CD4-positive, alpha-beta memory T cell (primary cell): ENCODE data around the gene SNX19. TPM values are rescaled to one million over a fixed set of nuclear protein-coding genes. Genes with fewer than 3 reads are reported as not detected.
A peak's percentile ranks its signal among the peaks of the same experiment; 100 is the strongest.

Source experiments
- CTCF ChIA-PET: fragments of 350-600 bp; sonication (Branson Sonifier 250); formaldehyde crosslinking; loops from one replicate; lab custom pipeline; 2021; ENCODE audit warnings: inconsistent platforms; ENCODE audit not compliant: partially characterized antibody; lab: Charles Lee
- POLR2A ChIA-PET: fragments of 350-600 bp; sonication (Branson Sonifier 250); formaldehyde crosslinking; loops from one replicate; lab custom pipeline; 2021; ENCODE audit not compliant: partially characterized antibody; lab: Charles Lee
- DNase-seq, 5 donors: peaks; one replicate each; pipeline versions ENCODE4 v3.0.0 to v3.0.0-alpha.2; 2020 to 2022; ENCODE audit warnings: mixed read lengths in 1 of 5
- H3K27ac ChIP-seq: one replicate; pipeline ENCODE4 v1.7.0; 2013; ENCODE audit warnings: low read depth, low read length
- H3K27me3 ChIP-seq: 2 replicates; pipeline ENCODE4 v1.7.0; 2013; ENCODE audit warnings: mild to moderate bottlenecking, low read length, moderate library complexity; ENCODE audit not compliant: insufficient read depth
- H3K36me3 ChIP-seq: 2 replicates; pipeline ENCODE4 v1.7.0; 2013; ENCODE audit warnings: mild to moderate bottlenecking, low read length, moderate library complexity; ENCODE audit not compliant: insufficient read depth
- H3K4me1 ChIP-seq: 2 replicates; pipeline ENCODE4 v1.7.0; 2013; ENCODE audit warnings: mild to moderate bottlenecking, low read length, moderate library complexity; ENCODE audit not compliant: insufficient read depth
- H3K4me3 ChIP-seq, 2 donors: one replicate each; pipeline ENCODE4 v1.7.0; 2013; ENCODE audit warnings: low read length in 2 of 2, mild to moderate bottlenecking in 1 of 2
- H3K9me3 ChIP-seq, 2 donors: one replicate each; pipeline ENCODE4 v1.7.0; 2013; ENCODE audit warnings: low read length in 2 of 2, control low read depth in 1 of 2; ENCODE audit not compliant: control insufficient read depth in 1 of 2
- H3K27ac Mint-ChIP-seq, 7 donors: one replicate each; pipeline ENCODE4 v1.8.0; 2020 to 2021; ENCODE audit warnings: mixed read lengths in 7 of 7, mild to moderate bottlenecking in 6 of 7, inconsistent platforms in 3 of 7, moderate library complexity in 3 of 7
- H3K27me3 Mint-ChIP-seq, 2 donors: one replicate each; pipeline ENCODE4 v1.8.0; 2020 to 2021; ENCODE audit warnings: mixed read lengths in 2 of 2
- H3K36me3 Mint-ChIP-seq, 2 donors: one replicate each; pipeline ENCODE4 v1.8.0; 2020 to 2021; ENCODE audit warnings: mixed read lengths in 2 of 2, inconsistent platforms in 1 of 2, mild to moderate bottlenecking in 1 of 2
- H3K4me1 Mint-ChIP-seq, 4 donors: one replicate each; pipeline ENCODE4 v1.8.0; 2020 to 2021; ENCODE audit warnings: mixed read lengths in 4 of 4, mild to moderate bottlenecking in 1 of 4
- H3K4me3 Mint-ChIP-seq, 8 donors: one replicate each; pipeline ENCODE4 v1.8.0; 2020 to 2021; ENCODE audit warnings: mixed read lengths in 8 of 8, mild to moderate bottlenecking in 7 of 8, moderate library complexity in 6 of 8, inconsistent platforms in 3 of 8
- H3K9me3 Mint-ChIP-seq, 8 donors: one replicate each; pipeline ENCODE4 v1.8.0; 2020 to 2021; ENCODE audit warnings: mixed read lengths in 8 of 8, mild to moderate bottlenecking in 5 of 8, inconsistent platforms in 3 of 8, moderate library complexity in 1 of 8
- intact Hi-C: fragments of 100-400 bp; cut with micrococcal nuclease; formaldehyde crosslinking; loops from one replicate; pipeline ENCODE4 v1.15.1; 2023
- polyA plus RNA-seq, 2 donors: library from polyadenylated mRNA; unstranded; fragments of 300-500 nt; fragmentation: Illumina TruSeq; gene quantifications; one replicate each; pipeline ENCODE4 v1.2.3, GENCODE V29; 2021
- total RNA-seq, 2 experiments: library from RNA; stranded (reverse); gene quantifications; one replicate each; pipeline ENCODE4 v1.2.3, GENCODE V29; 2021

Gene SNX19
- total and polyA plus RNA-seq, 4 experiments from 2014 or later = 21.4 to 94.2 (median 57.1) TPM

GRCh38 chr11:130868721-130869390 lies 47.4 kb downstream of the SNX19 start:
- peaks cover 10% of the 10 kb centered on the region for H3K36me3 ChIP-seq
- intact Hi-C loops = no loop called here
- peak overlapping the region in 1 of 7 donors; percentile 55 for H3K27ac Mint-ChIP-seq
- H3K9me3 Mint-ChIP-seq = no peaks in the 10 kb centered on the region
- no peaks in the 10 kb centered on the region for H3K9me3 ChIP-seq
- H3K4me3 Mint-ChIP-seq = no peak overlapping the region
- no peaks in the 10 kb centered on the region for H3K27me3 Mint-ChIP-seq
- H3K4me1 Mint-ChIP-seq = peaks cover 0 to 4% (median 1%) of the 10 kb centered on the region in 4 donors
- ChIA-PET CTCF (interaction anchor here (1.0 to 3.5 kb wide), 7 partner anchors 6 to 437 kb away, joined by 3 to 17 read pairs (median 3); partner anchors contain the start of gene SNX19), POLR2A (no interaction called here)
- H3K27ac ChIP-seq = no peak overlapping the region
- H3K4me1 ChIP-seq = no peaks in the 10 kb centered on the region
- H3K4me3 ChIP-seq = no peak overlapping the region
- DNase-seq = no peak
- H3K27me3 ChIP-seq = no peaks in the 10 kb centered on the region
- peaks cover 14 to 37% of the 10 kb centered on the region in 2 donors for H3K36me3 Mint-ChIP-seq

GRCh38 chr11:130868086-130868710 lies 48.1 kb downstream of the SNX19 start:
- Mint-ChIP-seq H3K27me3 (no peaks in the 10 kb centered on the region), H3K36me3 (peaks cover 14 to 34% of the 10 kb centered on the region in 2 donors), H3K9me3 (no peaks in the 10 kb centered on the region), H3K27ac (peak overlapping the region in 1 of 7 donors; percentile 55), H3K4me3 (no peak overlapping the region), H3K4me1 (peaks cover 0 to 4% (median 1%) of the 10 kb centered on the region in 4 donors)
- Histone ChIP-seq H3K4me3 (no peak overlapping the region), H3K9me3 (no peaks in the 10 kb centered on the region), H3K27ac (no peak overlapping the region), H3K27me3 (no peaks in the 10 kb centered on the region), H3K36me3 (peaks cover 10% of the 10 kb centered on the region), H3K4me1 (no peaks in the 10 kb centered on the region)
- DNase-seq = no peak
- ChIA-PET POLR2A (no interaction called here), CTCF (interaction anchor here (0.9 to 1.5 kb wide), 5 partner anchors 9 to 437 kb away, joined by 3 to 6 read pairs (median 3); no protein-coding TSS in a partner anchor)
- intact Hi-C loops = no loop called here

- Histone ChIP-seq H3K9me3 (no peaks in the 10 kb centered on the region), H3K4me3 (no peak overlapping the region), H3K4me1 (peaks cover 6% of the 10 kb centered on the region), H3K27me3 (no peaks in the 10 kb centered on the region), H3K27ac (no peak overlapping the region), H3K36me3 (peaks cover 6% of the 10 kb centered on the region)
- Mint-ChIP-seq H3K4me3 (no peak overlapping the region), H3K4me1 (peaks cover 4 to 8% (median 6%) of the 10 kb centered on the region in 4 donors), H3K36me3 (peaks cover 11 to 26% of the 10 kb centered on the region in 2 donors), H3K27me3 (no peaks in the 10 kb centered on the region), H3K27ac (no peak overlapping the region), H3K9me3 (no peaks in the 10 kb centered on the region)
- CTCF ChIA-PET = interaction anchor here (1.1 to 1.7 kb wide), 5 partner anchors 14 to 436 kb away, joined by 3 to 6 read pairs (median 3); partner anchors contain the start of gene SNX19
- POLR2A ChIA-PET = no interaction called here
- intact Hi-C loops = no loop called here
- no peak for DNase-seq
Measured at GRCh38 chr11:130866831-130867230, 49.4 kb downstream of the SNX19 start.

- ChIA-PET CTCF (no interaction called here), POLR2A (no interaction called here)
- no peak for DNase-seq
- Histone ChIP-seq H3K9me3 (no peaks in the 10 kb centered on the region), H3K4me1 (peaks cover 9% of the 10 kb centered on the region), H3K4me3 (no peak overlapping the region), H3K36me3 (no peaks in the 10 kb centered on the region), H3K27ac (no peak overlapping the region), H3K27me3 (no peaks in the 10 kb centered on the region)
- Mint-ChIP-seq H3K27ac (no peak overlapping the region), H3K4me1 (peaks cover 4 to 11% (median 6%) of the 10 kb centered on the region in 4 donors), H3K4me3 (no peak overlapping the region), H3K9me3 (no peaks in the 10 kb centered on the region), H3K27me3 (no peaks in the 10 kb centered on the region), H3K36me3 (peaks cover under 1 to 15% of the 10 kb centered on the region in 2 donors)
- intact Hi-C loops = no loop called here
Measured at GRCh38 chr11:130865774-130866114, 50.5 kb downstream of the SNX19 start.

- Histone ChIP-seq H3K27ac (no peak overlapping the region), H3K27me3 (no peaks in the 10 kb centered on the region), H3K9me3 (no peaks in the 10 kb centered on the region), H3K36me3 (no peaks in the 10 kb centered on the region), H3K4me1 (peaks cover 9% of the 10 kb centered on the region), H3K4me3 (no peak overlapping the region)
- Mint-ChIP-seq H3K27ac (peak overlapping the region in 1 of 7 donors; percentile 60), H3K9me3 (no peaks in the 10 kb centered on the region), H3K4me3 (no peak overlapping the region), H3K36me3 (peaks cover 0 to 14% of the 10 kb centered on the region in 2 donors), H3K27me3 (no peaks in the 10 kb centered on the region), H3K4me1 (peaks cover 4 to 11% (median 6%) of the 10 kb centered on the region in 4 donors)
- ChIA-PET CTCF (interaction anchor here (5.0 to 8.9 kb wide), 2 partner anchors 13 to 431 kb away, joined by 32 to 182 read pairs; no protein-coding TSS in a partner anchor), POLR2A (no interaction called here)
- DNase-seq = no peak
- intact Hi-C loops = no loop called here
Measured at GRCh38 chr11:130865091-130865773, 51.0 kb downstream of the SNX19 start.

GRCh38 chr11:130861902-130862860 lies 54.1 kb downstream of the SNX19 start:
- Mint-ChIP-seq H3K36me3 (peaks cover 0 to 1% of the 10 kb centered on the region in 2 donors), H3K27ac (peak overlapping the region in 2 of 7 donors; percentile 39 to 68), H3K9me3 (peaks cover 0 to under 1% (median 0%) of the 10 kb centered on the region in 8 donors), H3K4me3 (no peak overlapping the region), H3K27me3 (peaks cover 0 to under 1% of the 10 kb centered on the region in 2 donors), H3K4me1 (peaks cover 4 to 11% (median 6%) of the 10 kb centered on the region in 4 donors)
- no peak overlapping the region for H3K4me3 ChIP-seq
- ChIA-PET POLR2A (no interaction called here), CTCF (interaction anchor here (0.7 to 8.9 kb wide), 41 partner anchors 9 to 652 kb away, joined by 3 to 182 read pairs (median 4); partner anchors contain the start of gene SNX19)
- peaks cover 9% of the 10 kb centered on the region for H3K4me1 ChIP-seq
- H3K27ac ChIP-seq = no peak overlapping the region
- intact Hi-C loops = loop anchor here (1.0 to 5.0 kb wide), 3 partner anchors 55 to 649 kb away; partner anchors contain the start of gene SNX19
- peak; percentile 81 to 86 (median 83) for DNase-seq
- no peaks in the 10 kb centered on the region for H3K9me3 ChIP-seq
- H3K36me3 ChIP-seq = no peaks in the 10 kb centered on the region
- H3K27me3 ChIP-seq = no peaks in the 10 kb centered on the region
